SKM-1 (cell line): ENCODE measurements around the gene ARAP3.

Source experiments
- DNase-seq: peaks from one replicate; lab custom pipeline; 2025; ENCODE audit not compliant: unreplicated experiment; lab: John Stamatoyannopoulos, UW

ARAP3 gene

DNA sequence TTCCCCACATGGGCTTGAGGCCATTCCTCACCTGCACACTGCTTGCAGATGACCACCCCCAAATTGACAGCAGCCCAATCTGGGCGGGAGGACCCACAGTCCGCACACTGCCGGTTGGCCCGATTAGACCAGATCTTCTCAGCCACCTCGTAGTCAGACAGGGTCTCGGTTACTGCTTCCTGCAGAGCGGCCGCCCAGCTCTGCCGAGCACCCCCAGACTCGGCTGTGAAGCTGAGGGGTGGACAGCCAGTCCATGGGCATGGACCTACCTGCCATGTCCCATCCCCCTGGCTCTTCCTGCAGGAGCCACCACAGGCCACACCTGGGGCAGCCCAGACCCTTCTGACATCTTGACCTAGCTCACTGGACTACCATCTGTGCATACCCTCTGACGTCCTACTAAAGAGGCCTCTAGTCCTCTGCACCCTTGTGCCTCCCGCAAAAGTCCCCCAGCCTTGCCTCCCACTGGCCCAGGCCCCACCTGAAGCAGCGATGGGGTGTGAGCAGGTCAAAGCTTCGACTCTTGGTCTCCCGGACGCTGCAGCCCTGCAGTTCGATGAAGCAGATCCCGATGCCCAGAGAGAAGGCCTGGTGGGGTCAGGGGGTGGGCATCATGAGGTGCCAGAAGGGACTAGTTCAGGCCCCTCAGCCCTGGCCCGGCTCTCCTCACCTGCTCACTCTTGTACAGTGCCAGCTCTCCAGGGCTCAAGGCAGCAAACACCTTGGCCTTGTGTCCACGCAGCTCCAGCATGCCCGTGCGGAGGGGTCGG is 9.8 kb downstream of the ARAP3 start:
- no peak for DNase-seq

DNA sequence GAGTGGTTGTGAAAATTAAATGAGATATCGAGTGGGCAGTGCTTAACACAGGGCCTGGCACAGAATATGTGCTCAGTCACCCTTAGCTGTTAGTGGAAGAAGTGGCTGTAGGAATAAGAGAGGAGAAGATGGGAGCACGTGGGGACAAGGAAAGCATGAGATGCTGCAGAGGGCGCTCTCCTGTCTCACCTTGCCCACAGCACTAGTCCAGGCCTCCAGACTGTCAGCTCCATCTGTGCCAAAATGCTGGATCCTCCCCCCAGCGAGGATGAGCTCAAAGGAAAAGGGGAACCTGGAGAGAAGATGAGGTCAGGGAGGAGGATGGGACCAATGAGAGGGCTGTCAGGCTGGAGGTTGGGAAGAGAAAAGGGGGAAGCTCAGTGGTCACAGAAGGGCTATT is 12.5 kb downstream of the ARAP3 start:
- DNase-seq: no peak

DNA sequence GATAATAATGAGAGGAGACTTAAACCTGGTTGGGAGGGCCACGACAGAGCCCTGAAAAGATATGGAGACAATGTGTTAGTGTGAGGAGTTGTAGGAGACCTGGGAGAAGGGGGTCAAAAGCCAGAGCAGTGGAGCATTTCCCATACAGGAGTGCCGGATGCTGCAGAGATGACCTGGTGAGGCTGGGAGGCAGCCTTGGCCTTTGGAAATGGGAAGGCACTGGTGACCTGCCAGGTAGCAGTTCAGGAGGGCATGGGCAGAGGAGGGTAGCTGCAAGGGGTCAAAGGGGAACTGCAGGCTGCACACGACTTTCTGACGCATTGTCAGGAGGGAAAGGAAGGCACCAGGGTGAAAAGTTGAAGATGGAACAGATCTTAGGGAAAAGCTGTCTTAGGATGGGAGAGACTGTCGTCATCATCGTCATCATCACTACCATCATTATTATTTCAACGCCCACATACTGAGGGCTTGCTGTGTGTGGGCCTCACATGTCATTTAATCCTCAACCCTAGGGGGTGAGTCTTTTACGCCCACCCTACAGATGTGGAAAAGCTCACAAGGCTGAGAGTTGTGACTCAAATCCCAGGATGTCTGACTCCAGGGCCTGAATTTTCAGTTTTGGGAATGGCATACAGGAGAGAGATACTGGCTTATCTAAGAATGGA is 13.3 kb downstream of the ARAP3 start:
- DNase-seq: no peak

DNA sequence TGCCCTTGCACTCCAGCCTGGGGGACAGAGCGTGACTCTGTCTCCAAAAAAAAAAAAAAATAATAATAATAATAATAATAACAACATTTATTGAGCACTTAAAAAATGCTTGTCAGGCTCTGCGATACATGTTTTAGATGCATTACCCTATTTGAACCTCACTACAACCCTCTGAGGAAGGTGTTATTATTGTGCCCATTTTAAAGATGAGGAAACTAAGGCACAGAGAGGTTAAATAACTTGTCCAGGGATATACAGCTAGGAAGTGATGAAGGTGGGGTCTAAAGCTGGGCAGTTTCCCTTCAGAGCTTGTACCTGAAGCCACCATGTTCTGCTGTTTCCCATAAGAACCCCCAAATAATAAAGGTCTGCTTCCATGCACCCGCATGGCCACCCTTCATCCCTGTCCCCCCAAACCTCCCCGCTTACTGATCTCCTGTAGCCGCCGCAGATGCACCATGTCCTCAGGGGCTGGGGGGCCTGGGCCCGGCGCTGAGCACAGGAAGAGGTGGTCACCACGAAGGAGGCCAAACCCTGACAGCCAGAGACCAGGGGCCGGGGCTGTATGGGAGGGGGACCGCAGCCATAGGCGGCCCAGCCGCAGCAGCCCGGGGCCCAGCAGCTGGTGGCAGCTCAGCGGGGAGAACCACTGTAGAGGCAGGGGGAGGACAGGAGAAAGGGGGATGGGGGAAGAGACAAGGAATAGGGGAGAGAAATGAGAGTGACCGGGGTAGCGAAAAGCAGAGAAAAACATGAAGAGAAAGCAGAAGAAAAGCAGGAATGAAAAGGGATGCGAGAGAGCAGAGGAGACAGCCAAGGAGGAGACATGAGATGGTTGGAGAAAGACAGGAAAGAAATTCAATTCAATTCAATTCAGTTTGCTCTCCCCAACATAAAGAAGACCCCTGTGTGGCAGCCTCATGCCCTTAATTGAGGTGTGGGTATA is 15.8 kb downstream of the ARAP3 start:
- no peak for DNase-seq

DNA sequence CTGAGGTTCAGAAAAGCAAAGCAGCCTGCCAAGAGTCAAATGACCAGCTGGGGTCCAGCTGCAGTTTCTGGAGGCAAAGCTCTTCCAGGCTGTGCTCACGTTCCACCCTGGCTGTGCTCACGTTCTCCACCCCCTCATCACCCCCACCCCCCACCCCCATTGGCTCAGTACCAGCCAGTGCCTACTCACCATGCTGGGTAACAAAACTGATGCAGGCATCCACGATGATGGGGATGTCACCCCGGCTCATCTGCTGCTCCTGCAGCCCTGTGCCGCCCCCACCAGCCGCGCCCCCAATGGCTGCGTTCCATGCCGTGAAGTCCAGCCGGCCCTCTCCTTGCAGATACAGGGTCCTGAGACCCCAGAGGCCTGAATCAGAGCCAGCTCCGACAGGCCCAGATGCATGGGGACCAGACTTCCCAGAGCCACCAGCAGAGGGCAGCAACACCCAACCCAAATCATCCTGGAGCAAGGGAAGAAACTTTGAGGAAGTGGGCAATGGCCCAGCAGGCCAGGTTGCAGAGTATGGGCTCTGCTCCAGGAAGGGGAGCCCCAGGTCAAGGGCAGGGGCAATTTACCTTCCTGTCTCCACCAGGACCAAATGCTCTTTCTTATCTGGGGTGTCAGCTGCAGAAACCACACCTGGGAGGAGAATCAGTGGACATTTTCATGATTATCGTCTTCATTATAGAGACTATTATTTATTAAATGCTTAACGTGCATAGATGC is 17.1 kb downstream of the ARAP3 start:
- peak; percentile 81 for DNase-seq

DNA sequence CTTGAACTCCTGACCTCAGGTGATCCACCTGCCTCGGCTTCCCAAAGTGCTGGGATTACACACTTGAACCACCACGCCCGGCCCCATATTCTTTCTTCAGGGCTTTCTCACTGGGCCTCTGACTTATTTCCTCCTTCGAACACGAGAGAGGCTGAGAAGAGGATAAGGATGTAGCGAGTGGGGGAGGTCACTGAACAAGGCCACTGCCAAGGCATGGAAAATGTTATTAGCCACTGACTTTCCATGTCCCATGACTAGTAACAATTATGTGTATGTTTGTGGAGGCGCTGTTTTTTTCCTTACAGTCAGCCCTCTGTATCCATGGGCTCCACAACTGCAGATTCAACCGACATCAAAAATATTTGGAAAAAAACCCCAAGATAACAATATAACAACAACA is 18.5 kb downstream of the ARAP3 start:
- DNase-seq: no peak

DNA sequence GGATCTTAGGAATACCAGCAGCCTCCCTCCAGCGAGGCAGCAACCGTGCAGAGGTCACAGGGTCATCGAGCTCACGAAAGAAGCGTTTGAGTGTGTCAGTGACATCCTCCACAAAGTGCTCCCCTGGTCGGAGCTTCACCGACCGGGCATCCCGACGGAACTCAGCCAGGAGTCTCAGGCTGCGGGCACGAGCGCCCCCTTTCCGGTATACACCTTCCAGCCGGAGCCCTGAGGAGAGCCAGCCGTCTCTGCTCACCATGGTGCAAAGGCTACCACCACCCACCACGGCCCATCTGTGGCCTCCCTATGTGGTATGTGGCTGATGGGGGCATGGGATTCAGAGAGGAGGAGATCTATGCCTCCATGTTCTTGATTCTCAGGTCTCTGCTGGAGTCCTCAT is 20.0 kb downstream of the ARAP3 start:
- no peak for DNase-seq

DNA sequence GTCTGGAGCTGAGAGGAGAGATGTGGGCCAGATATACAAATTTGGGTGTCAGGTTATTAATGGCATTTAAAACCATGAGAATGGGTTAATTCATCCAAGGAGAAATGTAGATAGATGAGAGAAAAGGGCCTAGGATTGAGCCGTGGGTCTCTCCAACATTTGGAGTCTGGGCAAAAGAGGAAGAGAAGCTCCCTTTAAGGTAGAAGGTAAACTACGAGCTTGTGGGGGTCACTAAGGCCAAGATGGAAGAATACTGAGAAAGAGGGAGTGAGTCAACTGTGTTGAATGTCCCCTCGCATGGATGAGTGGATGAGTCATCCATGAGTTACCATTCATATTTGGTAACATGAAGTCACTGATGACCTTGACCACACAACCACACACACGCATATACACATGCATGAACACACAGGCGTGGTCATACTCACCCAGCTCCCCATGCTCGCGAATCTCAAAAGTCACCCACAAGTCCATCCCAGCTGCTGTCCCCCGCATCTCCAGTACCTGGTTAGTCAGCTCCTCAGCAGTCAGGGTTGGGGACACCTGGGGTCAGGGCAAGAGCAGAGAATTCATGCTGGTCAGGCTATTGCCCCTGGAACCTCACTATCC is 24.0 kb downstream of the ARAP3 start:
- DNase-seq: no peak

DNA sequence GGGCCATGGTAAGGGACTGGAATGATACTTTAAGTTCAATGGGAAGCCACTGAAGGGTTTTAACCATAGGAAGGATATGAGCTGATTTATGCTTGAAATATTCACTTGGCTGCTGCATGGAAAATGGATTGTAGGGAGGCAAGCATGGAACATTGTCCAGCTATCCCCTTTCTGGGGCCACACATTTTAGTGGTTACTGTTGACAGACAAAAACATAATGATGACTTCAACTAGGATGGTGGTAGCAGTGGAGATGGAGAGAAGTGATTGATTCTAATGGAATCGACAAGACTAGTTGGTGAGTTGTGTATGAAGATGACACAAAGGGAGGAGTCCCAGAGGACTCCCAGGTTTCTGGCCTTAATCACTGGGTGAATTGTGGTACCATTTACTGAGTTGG is 24.6 kb downstream of the ARAP3 start:
- DNase-seq: no peak

DNA sequence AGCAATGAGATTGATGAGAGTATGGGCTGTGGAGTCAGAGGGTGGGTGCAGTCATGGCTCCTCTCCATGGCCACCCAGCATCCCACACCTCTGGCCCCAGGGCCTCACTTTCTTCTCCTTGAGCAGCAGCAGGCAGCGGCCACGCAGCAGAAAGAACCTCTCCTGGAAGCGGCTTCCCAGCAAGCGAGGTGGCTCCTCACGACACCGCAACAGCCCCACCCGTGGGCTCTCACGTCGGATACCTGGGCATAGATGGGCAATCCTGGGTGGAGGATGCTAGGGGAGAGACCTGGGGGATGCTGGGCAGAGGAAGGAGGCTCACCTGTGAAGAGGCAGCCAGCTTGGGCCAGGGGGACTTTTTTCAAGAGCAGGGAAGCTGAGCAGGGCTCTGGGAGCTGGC is 25.6 kb downstream of the ARAP3 start:
- DNase-seq: no peak

DNA sequence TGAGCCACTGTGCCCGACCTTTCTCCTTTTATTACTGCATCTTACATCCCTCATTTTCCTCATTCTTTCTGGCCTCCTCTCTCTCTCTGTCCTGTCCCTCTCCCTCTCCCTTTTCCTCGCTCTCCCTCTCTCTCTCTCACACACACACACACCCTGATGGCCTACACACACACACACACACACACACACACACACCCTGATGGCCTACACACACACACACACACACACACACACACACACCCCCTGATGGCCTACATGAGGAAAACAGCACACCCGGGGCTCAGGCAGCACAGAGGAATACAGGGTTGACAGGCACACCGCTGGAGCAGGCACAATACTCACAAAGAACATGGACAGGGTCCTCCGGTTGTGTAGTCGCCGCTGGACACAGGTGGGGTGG is 27.0 kb downstream of the ARAP3 start:
- DNase-seq: no peak

DNA sequence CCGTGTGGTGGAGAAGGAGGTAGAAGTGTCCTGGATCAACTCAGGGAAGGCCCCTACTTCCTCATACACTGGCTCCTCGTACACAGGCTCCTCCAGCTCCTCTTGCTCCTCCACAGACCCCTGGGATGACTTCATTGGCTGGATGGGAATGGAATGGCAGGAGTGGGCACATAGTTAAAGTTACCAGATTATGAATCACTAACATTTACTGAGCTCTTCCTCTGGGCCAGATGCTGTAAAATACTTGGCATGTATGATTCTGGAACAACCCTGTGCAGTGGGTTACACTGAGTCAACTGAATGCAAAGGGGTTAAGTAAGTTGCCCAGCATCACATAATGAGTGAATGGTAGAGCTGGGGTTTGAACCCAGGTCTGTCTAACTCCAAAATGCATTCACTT is 27.7 kb downstream of the ARAP3 start:
- no peak for DNase-seq

DNA sequence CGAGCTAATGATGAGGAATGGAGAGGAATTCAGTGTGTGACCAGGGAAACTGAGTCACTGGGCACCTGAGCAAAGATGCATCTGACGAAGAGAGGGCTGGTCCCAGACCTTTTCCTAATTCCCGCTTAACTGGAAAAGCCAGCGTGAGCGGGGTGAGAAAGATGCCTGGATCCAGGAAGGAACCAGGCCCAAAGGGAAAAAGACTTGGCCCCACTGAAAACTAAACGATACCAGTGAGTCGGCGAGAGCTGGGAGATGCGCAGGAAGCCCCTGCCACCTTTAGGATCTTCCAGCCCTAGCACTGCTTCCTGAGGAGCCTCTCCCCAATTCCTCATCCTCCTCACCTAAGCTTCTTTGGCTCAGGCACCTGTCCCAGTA is 30.3 kb downstream of the ARAP3 start:
- DNase-seq: no peak

DNA sequence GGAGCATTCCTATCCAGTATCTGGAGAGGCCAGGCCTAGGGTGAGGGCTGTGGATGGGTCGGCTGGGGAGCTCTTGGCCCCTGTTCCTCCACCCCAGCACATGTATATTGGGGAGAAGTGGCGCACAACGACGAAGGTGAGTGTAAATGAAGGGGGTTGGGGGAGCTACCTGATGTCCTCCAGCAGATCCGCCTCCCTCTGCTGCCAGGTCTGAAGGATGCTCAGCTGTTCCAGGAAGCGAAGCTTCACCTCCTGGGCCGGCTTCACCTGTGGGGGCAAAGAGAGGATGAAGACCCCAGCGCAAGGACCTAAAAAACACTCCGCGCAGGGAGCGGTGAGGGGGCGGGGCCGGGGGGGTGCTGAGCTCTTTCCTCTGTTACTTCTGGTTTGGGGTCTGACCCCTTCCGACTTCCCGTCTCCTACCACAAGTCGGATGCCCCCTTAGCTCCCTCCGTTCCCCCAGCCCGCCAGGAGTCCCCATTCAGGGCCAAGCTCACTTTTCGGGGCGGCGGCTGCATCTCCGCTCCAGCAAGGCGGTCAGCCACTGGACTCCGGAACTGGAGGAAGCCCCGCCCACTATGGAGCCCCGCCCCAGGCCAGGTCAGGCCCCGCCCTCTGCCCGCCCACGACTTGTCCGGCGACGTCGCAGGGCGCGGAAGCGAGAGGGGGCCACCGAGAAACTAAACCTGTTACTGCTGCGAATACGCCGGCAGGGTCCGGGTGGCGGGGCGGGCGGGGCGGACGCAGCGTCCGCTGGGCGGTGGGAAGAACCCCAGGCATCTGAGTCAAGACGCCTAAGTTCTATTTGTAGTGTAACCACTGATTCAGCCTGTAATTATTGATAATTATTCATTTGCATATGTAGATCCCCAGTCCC is 30.9 kb downstream of the ARAP3 start, which contains the start of gene FCHSD1:
Gene FCHSD1, minus strand, starts transcription at position 568 of the 877 bp plus-strand sequence. Its CDS starts 50 bp downstream, at position 518.
- peak; percentile 49 for DNase-seq

DNA sequence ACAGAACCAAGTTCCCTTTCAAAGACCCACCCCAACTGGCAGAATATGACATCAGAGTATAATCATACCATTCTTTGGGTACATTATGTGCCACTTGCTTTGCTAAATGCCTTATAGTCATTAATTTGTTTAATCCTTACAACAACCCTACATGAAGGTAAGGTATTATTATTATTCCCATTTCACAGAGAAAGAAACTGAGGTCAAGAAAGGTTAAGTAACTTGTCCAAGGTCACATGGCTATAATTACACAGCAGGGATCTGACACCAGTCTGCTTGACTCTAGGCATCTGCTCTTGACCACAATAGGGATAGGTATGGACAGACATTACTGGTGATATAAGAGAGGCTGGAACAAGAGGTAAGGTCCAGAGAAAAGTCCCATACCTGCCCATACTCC is 32.1 kb downstream of the ARAP3 start:
- no peak for DNase-seq

DNA sequence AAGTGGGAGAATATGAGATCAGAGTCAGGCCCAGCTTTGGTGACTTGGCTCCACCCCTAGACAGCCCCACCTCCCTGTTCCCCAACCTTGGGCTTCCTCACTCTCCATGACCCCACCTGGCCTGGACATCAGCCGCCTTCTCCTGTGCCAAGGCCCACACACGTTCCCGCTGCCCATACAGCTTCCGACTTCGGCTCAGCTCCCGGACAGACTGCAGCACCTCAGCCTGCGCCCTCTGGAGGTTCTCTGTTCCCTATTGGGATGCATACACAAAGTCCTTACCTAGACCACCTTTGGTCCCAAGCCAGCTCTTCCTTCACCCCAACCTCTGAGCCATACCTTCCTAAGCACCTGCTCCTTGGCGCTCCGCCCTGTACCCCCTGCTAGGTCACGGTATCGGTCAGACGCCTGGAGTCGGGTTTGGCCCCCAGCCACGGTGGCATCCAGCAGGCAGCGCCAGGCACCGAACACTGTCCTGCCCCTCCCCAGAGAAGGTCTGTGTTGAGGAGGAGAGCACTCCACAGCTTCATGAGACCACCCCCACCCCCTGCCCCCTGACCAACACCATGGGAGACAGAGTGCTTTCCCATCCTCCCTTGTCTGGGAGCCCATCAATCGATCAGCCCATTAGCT is 32.9 kb downstream of the ARAP3 start:
- DNase-seq: no peak

DNA sequence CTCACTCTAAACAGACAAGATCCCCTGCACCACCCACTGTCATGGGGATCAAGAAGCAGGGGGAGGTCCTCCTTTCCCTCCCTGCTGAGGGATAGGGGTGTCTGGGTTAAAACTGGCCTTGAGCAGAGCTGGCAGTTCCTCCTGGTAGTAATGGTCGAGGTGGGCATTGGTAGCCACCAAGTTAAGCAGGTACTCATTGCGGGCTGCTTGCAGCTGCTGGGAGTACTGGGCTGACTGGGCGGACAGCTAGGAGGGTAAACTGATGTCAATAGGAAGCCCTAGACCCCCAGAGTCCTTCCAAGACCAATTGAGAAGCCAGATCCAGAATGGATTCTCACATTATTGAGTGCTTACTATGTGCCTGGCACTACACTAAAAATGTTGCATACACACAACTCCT is 34.2 kb downstream of the ARAP3 start:
- DNase-seq: no peak

DNA sequence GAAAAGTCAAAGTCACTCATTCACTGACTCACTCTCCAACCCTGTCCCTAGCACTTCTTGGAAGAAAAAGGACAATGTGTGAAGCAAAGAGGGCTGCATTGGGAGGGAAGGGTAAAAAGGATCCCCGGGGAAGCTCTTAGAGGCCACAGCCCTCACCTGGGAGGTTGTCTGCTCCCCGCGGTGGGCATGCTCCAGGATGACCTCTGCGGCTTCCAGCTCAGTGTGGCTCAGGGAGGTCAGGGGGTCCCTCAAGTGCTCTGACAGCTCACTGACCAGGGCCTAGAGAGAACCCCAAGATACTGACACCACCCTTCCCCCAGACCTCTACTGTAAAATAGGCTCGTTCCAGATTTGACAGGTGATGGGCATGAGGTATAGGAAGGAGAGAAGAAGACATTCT is 34.8 kb downstream of the ARAP3 start:
- DNase-seq: no peak

DNA sequence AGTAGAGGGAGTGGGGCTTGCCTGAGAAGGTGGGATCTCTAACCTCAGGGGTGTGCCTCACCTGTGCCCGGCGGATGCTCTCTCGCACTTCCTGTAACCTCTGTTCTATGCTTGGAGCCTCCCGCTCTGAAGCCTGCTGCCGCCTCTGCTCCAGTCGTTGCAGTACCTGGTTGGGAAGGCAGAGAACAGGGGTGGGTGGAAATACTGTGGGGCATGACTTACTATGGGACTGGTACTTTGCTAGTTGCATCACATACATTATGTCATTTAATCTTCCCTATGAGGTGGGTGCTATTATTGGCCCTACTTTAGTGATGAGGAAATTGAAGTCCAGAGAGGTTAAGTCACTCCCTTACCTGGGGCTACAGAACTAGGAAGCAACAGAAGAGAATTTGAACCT is 36.0 kb downstream of the ARAP3 start:
- DNase-seq: no peak
